Loucy (cell line): Measurements from ENCODE around the gene LCP1.

Experiments used
- H2AFZ ChIP-seq: fragments of 200-600 bp; sonication (generic); 2 replicates; pipeline ENCODE4 v1.6.0; 2016; ENCODE audit warnings: antibody characterized with exemption, mild to moderate bottlenecking, low read length, moderate library complexity
- H3F3A ChIP-seq: fragments of 200-600 bp; 2 replicates; pipeline ENCODE4 v1.6.0; 2016; ENCODE audit warnings: antibody characterized with exemption, low read depth, mild to moderate bottlenecking
- H3K27me3 ChIP-seq: fragments of 200-600 bp; sonication (generic); 2 replicates; pipeline ENCODE4 v1.6.1; 2014; ENCODE audit warnings: low read length, mild to moderate bottlenecking; ENCODE audit not compliant: insufficient read depth, poor library complexity, severe bottlenecking
- H3K36me3 ChIP-seq: fragments of 200-600 bp; sonication (generic); 2 replicates; pipeline ENCODE4 v1.6.1; 2016; ENCODE audit warnings: low read length; ENCODE audit not compliant: insufficient read depth
- H3K4me1 ChIP-seq: fragments of 200-600 bp; sonication (generic); 2 replicates; pipeline ENCODE4 v1.5.1; 2014; ENCODE audit warnings: low read length, mild to moderate bottlenecking; ENCODE audit not compliant: insufficient read depth, poor library complexity, severe bottlenecking
- H3K4me2 ChIP-seq: fragments of 200-600 bp; sonication (generic); 2 replicates; pipeline ENCODE4 v1.6.0; 2014; ENCODE audit warnings: antibody characterized with exemption, low read length, low read depth, mild to moderate bottlenecking; ENCODE audit not compliant: poor library complexity, severe bottlenecking
- H3K4me3 ChIP-seq: fragments of 200-600 bp; sonication (generic); 2 replicates; pipeline ENCODE4 v1.5.1; 2014; ENCODE audit warnings: low read length, mild to moderate bottlenecking, mixed read lengths; ENCODE audit not compliant: poor library complexity, severe bottlenecking
- H3K79me2 ChIP-seq: fragments of 200-600 bp; sonication (generic); 2 replicates; pipeline ENCODE4 v1.6.1; 2014; ENCODE audit warnings: low read length; ENCODE audit not compliant: insufficient read depth
- H3K9ac ChIP-seq: fragments of 200-600 bp; sonication (generic); 2 replicates; pipeline ENCODE4 v1.6.0; 2014; ENCODE audit warnings: mild to moderate bottlenecking, low read depth, low read length, moderate library complexity; ENCODE audit not compliant: poor library complexity, severe bottlenecking
- H3K9me2 ChIP-seq: fragments of 200-600 bp; sonication (generic); replicated peaks from 2 replicates; pipeline ENCODE4 v1.6.1; 2016; ENCODE audit warnings: low read depth, low read length, mixed read lengths
- H3K9me3 ChIP-seq: fragments of 200-600 bp; sonication (generic); 2 replicates; pipeline ENCODE4 v1.6.1; 2014; ENCODE audit warnings: mild to moderate bottlenecking, antibody characterized with exemption, low read length, low read depth; ENCODE audit not compliant: insufficient read depth
- H4K20me1 ChIP-seq: fragments of 200-600 bp; sonication (generic); 2 replicates; pipeline ENCODE4 v1.6.0; 2014; ENCODE audit warnings: antibody characterized with exemption, low read length, mild to moderate bottlenecking; ENCODE audit not compliant: insufficient read depth, poor library complexity, severe bottlenecking
- CTCF ChIP-seq: fragments of 200-600 bp; sonication (generic); conservative IDR thresholded peaks from 2 replicates; pipeline ENCODE4 v1.5.1; 2014; ENCODE audit warnings: mild to moderate bottlenecking, antibody characterized with exemption, low read length
- EZH2phosphoT487 ChIP-seq: fragments of 200-600 bp; IDR thresholded peaks from 2 replicates; pipeline ENCODE4 v1.6.1; 2018; ENCODE audit warnings: antibody characterized with exemption, mild to moderate bottlenecking, moderate library complexity, borderline replicate concordance

The LCP1 gene

GRCh38 chr13:46087481-46087880 is 94.5 kb downstream of the LCP1 start:
- H3K4me1 ChIP-seq: peaks cover 58% of the 10 kb centered on the region
- H3K4me2 ChIP-seq: peak overlapping the region; percentile 15
- no peaks in the 10 kb centered on the region; the same call in 1 of the 2 replicates for H3F3A ChIP-seq
- H3K9me2 ChIP-seq: no peaks in the 10 kb centered on the region
- H4K20me1 ChIP-seq: no peaks in the 10 kb centered on the region
- no peak overlapping the region for H3K4me3 ChIP-seq
- peak overlapping the region; percentile 67; the same call in 1 of the 2 replicates for H2AFZ ChIP-seq
- no peak for TF ChIP-seq EZH2phosphoT487
- TF ChIP-seq CTCF: no peak
- no peaks in the 10 kb centered on the region for H3K27me3 ChIP-seq
- H3K9me3 ChIP-seq: no peaks in the 10 kb centered on the region
- H3K79me2 ChIP-seq: no peaks in the 10 kb centered on the region
- H3K36me3 ChIP-seq: no peaks in the 10 kb centered on the region
- peak overlapping the region; percentile 21 for H3K9ac ChIP-seq

GRCh38 chr13:46086985-46087384 is 95.0 kb downstream of the LCP1 start:
- H3K9me3 ChIP-seq: no peaks in the 10 kb centered on the region
- H4K20me1 ChIP-seq: no peaks in the 10 kb centered on the region
- peaks cover 60% of the 10 kb centered on the region for H3K4me1 ChIP-seq
- H3F3A ChIP-seq: no peaks in the 10 kb centered on the region; the same call in 1 of the 2 replicates
- no peak overlapping the region for H3K4me3 ChIP-seq
- no peak overlapping the region for H2AFZ ChIP-seq
- no peaks in the 10 kb centered on the region for H3K27me3 ChIP-seq
- no peak overlapping the region for H3K9ac ChIP-seq
- TF ChIP-seq EZH2phosphoT487 (no peak), CTCF (no peak)
- H3K9me2 ChIP-seq: no peaks in the 10 kb centered on the region
- no peaks in the 10 kb centered on the region for H3K36me3 ChIP-seq
- H3K4me2 ChIP-seq: no peak overlapping the region
- H3K79me2 ChIP-seq: no peaks in the 10 kb centered on the region

GRCh38 chr13:46086421-46086922 is 95.5 kb downstream of the LCP1 start:
- no peaks in the 10 kb centered on the region for H3K27me3 ChIP-seq
- H3K79me2 ChIP-seq: no peaks in the 10 kb centered on the region
- TF ChIP-seq EZH2phosphoT487 (no peak), CTCF (no peak)
- H3K9me3 ChIP-seq: no peaks in the 10 kb centered on the region
- no peak overlapping the region for H3K4me2 ChIP-seq
- peaks cover 59% of the 10 kb centered on the region for H3K4me1 ChIP-seq
- H4K20me1 ChIP-seq: no peaks in the 10 kb centered on the region
- H3K9ac ChIP-seq: no peak overlapping the region
- H3K4me3 ChIP-seq: no peak overlapping the region
- no peaks in the 10 kb centered on the region for H3K36me3 ChIP-seq
- H2AFZ ChIP-seq: no peak overlapping the region
- no peaks in the 10 kb centered on the region; the same call in 1 of the 2 replicates for H3F3A ChIP-seq
- H3K9me2 ChIP-seq: no peaks in the 10 kb centered on the region
